Stimulated activated naive CD4-positive, alpha-beta T cell (primary cell): ENCODE results near the gene ATL1.
A peak's percentile ranks its signal among the peaks of the same experiment; 100 is the strongest.
"Not testable (repeated sequence)": the region's sequence is repeated elsewhere in the genome, so short reads cannot be mapped to it uniquely, and the experiment has no call there.

ENCODE experiments used
- DNase-seq, 6 experiments: peaks; one replicate each; lab custom pipeline; 2025; lab: John Stamatoyannopoulos, UW

Gene ATL1

DNA sequence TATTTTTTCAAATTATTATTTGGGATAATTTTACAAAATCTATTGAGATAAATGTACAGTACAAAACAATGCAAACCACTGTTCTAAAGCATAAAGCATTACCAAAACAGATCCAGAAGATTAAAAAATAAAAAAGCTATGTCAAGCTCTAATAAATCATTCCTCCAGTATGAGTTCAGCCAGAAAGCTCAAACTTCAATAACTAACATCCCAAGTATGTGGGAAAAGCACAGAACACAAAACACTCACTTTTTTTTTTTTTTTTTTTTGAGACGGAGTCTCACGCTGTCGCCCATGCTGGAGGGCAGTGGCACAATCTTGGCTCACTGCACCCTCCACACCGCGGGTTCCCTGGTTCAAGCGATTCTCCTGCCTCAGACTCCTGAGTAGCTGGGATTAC is 96.8 kb downstream of the ATL1 start:
- no peak for DNase-seq

DNA sequence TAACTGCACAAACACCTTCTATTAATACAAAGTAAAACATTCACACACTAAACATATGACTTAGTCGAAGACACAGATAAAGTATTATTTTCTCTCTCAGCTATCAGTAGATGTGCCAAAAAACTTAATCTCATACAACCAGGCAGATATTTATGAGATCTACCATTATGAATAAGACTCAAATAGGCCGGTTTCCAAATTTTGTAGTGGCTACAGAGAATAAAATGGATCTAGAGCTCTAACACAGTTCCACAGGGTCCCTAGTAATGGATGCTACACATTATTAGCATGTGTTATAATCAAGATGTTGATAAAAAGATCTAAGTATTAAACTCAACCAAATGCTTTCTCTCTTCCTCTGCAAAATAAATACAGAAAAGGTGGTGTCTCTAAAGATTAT is 97.8 kb downstream of the ATL1 start:
- DNase-seq = no peak

DNA sequence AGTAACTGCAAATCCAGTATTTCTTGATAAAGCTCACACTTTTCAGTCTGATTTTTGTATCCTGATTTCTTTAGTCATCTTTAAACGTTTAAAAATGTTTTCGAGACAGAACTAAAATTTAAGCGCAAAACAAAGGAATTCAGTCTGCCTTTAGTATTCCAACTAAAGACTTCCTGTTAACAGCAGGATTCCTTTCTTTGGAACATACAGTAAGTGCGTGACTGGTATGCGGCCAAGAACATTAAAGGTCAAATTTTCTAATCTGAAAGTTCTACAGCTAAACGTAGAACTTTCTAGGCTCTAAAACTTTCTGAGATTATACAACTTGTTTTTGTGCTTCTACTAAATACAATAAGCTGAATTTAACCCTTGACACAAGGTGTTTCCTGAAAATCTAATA is 98.3 kb downstream of the ATL1 start:
- DNase-seq = no peak

- no peak for DNase-seq
These were observed 99.5 kb downstream of the ATL1 start for GRCh38 chr14:50659327-50659974.

GRCh38 chr14:50664579-50664978 is 104.6 kb downstream of the ATL1 start:
- not testable (repeated sequence) for DNase-seq

- not testable (repeated sequence) for DNase-seq
These were observed 105.4 kb downstream of the ATL1 start for GRCh38 chr14:50665300-50665699.

DNA sequence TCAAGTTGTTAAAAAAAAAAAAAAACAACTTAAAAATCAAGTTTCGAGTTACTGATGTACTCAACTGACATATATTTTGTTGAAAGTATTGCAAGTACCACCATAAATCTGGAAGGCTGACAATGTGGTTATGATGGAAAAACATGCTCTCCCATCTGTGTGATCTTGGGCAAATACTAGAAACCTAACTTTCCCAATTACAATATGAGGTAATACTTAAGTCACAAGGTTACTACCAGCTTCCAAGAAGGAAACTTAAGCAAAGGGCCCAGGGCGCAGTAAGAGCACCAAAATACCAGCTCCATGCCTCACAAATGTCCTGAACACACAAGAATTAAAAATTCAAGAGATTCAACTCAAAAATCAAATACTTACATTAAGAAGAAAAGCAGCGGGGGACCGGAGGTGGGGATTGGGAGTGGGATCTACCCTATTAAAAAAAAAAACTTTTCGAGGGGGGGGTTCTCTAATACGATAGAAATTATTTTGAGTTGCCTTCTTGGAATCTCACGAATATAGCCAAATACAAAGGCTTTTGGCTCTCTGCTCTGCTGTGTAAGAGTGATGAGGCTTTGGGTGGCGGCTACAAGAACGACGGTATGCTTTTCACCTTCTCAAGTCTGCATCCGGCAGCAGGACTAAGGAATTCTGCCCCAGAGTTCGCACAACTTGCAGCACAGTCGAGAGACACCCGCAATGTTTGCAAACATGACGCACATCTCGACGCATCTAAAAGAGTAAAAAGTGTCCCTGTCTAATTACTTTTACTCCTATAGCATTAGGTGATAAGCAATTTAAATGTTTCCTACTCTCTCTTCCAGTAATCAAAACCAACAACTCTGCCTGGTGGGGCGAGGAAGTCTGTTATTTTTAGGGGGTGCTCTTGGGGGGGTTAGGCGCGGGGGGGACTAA is 107.1 kb downstream of the ATL1 start:
- DNase-seq = peak; percentile 9 to 69 (median 39)

GRCh38 chr14:50667684-50667995 is 107.7 kb downstream of the ATL1 start:
- DNase-seq = peak; percentile 7 to 58 (median 38)

GRCh38 chr14:50667996-50668825 is 108.3 kb downstream of the ATL1 start, which contains the start of gene SAV1:
TSS of gene SAV1 (minus strand) at chr14:50668306. CDS start at chr14:50667967, 339 bp downstream.
- peak; percentile 4 to 52 (median 36) for DNase-seq

- DNase-seq = no peak
These were observed 108.8 kb downstream of the ATL1 start for GRCh38 chr14:50668826-50669143.

DNA sequence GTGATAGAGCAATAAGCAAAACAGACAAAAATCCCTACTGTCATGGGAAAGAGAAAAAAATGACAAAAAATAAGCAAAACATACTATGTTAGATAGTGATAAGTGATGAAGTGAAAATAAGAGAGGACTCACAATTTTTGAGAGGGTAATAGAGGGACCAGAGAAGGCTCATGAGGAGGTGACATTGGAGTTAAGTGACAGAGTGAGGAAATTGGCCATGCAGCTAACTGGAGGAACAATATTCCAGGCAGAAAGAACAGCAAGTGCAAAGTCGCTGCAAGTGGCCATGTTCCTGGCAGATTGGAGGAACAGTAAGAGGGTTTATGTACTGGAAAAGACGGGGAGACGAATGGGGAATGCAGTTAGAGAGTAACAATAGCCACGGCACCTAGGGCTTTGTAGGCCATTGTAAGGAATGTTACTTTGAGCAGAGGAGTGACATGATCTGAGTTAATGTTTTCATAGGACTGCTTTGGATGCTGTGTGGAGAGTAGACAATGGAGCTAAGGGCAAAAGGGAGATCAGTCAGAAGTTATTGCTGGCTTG is 109.6 kb downstream of the ATL1 start:
- DNase-seq = no peak

GRCh38 chr14:50670196-50670865 is 110.4 kb downstream of the ATL1 start:
- DNase-seq = no peak

GRCh38 chr14:50670866-50671256 is 110.9 kb downstream of the ATL1 start:
- DNase-seq = no peak

GRCh38 chr14:50675597-50675996 is 115.7 kb downstream of the ATL1 start:
- DNase-seq = no peak

DNA sequence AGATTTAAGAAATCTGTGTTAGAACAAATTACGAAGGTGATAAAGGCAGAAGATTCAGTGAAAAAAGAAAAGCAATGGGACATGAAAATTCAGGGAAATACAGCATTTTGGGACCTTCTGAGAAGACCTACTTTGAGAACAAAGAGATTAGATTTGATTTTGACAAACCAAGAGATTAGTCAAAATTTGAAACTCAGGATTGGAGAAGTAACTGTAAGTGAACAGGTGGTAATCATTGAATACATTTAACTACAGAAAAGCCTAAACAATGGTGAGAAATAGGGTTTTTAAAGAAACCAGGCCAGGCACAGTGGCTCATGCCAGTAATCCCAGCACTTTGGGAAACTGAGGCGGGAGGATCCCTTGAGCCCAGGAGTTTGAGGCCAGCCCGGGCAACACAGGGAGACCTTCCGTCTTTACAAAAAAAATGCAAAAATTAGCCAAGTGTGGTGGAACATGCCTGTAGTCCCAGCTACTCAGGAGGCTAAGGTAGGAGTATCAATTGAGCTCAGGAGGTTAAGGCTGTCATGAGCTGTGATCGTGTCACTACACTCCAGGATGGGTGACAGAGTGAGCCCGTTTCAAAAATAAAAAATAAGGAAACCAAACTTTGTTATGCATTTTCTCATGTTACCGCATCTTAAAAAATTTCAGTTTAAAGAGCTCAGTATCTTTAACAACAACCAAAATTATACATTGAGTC is 117.0 kb downstream of the ATL1 start:
- DNase-seq = no peak

GRCh38 chr14:50677527-50678063 is 117.7 kb downstream of the ATL1 start:
- DNase-seq = no peak

GRCh38 chr14:50678163-50678562 is 118.2 kb downstream of the ATL1 start:
- DNase-seq = no peak

GRCh38 chr14:50679674-50680073 is 119.7 kb downstream of the ATL1 start:
- DNase-seq = no peak
